Keratinocyte (primary cell): Measurements from ENCODE around the gene ELOB.

Experiments used
- EZH2 ChIP-seq: IDR thresholded peaks from one replicate; pipeline ENCODE4 v1.6.1; 2012; ENCODE audit warnings: inconsistent platforms, mild to moderate bottlenecking, low read length, moderate library complexity
- TF ChIP-seq, protein P1 (sequence below), 3 experiments: IDR thresholded peaks in 1 of 3; conservative IDR thresholded peaks in 1 of 3; optimal IDR thresholded peaks in 1 of 3; 2 replicates in 2 of 3; 3 replicates in 1 of 3; pipeline versions ENCODE3 to v1.5.1; 2011; ENCODE audit warnings: low read length in 3 of 3, mild to moderate bottlenecking in 3 of 3, moderate library complexity in 2 of 3, control low read depth in 1 of 3, inconsistent platforms in 1 of 3; ENCODE audit not compliant: insufficient read depth in 2 of 3; ENCODE audit errors: extremely low read depth in 1 of 3

DNA sequence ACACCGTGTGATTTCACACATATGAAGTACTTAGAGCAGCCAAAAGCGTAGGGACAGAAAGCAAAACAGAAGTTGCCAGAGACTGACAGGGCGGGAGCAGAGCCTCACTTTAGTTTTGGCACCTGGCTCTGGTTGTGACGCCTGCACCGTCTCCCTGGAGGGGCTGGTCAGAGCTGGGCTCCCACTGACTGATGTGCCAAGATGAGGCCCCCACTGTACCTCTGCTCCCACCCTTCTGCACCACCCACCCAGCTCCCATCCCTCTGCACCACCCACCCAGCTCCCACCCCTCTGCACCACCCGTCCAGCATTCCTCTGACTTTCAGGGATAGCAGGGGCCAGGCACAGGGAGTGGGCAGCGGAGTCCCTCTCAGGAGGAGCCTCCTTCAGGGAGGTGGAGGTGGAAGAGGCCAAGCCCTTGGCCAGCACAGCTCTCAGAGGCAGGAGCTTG is 36.7 kb upstream of the ELOB start:
- TF ChIP-seq, protein P1, sequence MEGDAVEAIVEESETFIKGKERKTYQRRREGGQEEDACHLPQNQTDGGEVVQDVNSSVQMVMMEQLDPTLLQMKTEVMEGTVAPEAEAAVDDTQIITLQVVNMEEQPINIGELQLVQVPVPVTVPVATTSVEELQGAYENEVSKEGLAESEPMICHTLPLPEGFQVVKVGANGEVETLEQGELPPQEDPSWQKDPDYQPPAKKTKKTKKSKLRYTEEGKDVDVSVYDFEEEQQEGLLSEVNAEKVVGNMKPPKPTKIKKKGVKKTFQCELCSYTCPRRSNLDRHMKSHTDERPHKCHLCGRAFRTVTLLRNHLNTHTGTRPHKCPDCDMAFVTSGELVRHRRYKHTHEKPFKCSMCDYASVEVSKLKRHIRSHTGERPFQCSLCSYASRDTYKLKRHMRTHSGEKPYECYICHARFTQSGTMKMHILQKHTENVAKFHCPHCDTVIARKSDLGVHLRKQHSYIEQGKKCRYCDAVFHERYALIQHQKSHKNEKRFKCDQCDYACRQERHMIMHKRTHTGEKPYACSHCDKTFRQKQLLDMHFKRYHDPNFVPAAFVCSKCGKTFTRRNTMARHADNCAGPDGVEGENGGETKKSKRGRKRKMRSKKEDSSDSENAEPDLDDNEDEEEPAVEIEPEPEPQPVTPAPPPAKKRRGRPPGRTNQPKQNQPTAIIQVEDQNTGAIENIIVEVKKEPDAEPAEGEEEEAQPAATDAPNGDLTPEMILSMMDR (optimal IDR thresholded peaks at IDR 0.05 in 1 of 3, IDR thresholded peaks at IDR 0.05 in 1 of 3, conservative IDR thresholded peaks at IDR 0.05 in 1 of 3; ENCODE audit: extremely low read depth in 1 of 3, insufficient read depth in 2 of 3, low read length in 3 of 3): no peak
- no peak for TF ChIP-seq EZH2
